ENCODE measurements around the gene PTPRM. TPM values are rescaled to one million over a fixed set of nuclear protein-coding genes. Genes with fewer than 3 reads are reported as not detected.
A peak's percentile ranks its signal among the peaks of the same experiment; 100 is the strongest.

The PTPRM gene
- total and polyA plus RNA-seq, 2 experiments from 2014 or later: 30.9 to 62.8 TPM

GRCh38 chr18:7523772-7524171 is 43.3 kb upstream of the PTPRM start:
- no peak overlapping the region for H3K4me2 ChIP-seq (ENCODE audit: unreplicated experiment)
- WGBS, 2 experiments (ENCODE audit: low coverage in 1 of 2, low lambda C conversion rate in 2 of 2, missing lambda C conversion rate in 2 of 2): 74 to 82% methylated on average over 3 of the region's 3 CpGs
- H3K9me3 ChIP-seq (ENCODE audit: low read depth): no peaks in the 10 kb centered on the region
- no peak overlapping the region for H3K27ac ChIP-seq
- H3K9ac ChIP-seq: no peak overlapping the region
- in situ Hi-C loops (cut with MboI): no loop called here
- no peak for DNase-seq
- no peaks in the 10 kb centered on the region for H3K79me2 ChIP-seq (ENCODE audit: insufficient read depth)
- no peaks in the 10 kb centered on the region; the same call in 1 of the 2 replicates for H3K27me3 ChIP-seq (replicated peaks; ENCODE audit: insufficient read depth)
- H3K9me2 ChIP-seq (ENCODE audit: insufficient read depth): no peaks in the 10 kb centered on the region
- TF ChIP-seq EZH2 (IDR thresholded peaks at IDR 0.05; ENCODE audit: insufficient read depth, poor library complexity, severe bottlenecking): no peak
- no peak for TF ChIP-seq EZH2phosphoT487 (IDR thresholded peaks at IDR 0.05; ENCODE audit: insufficient read depth, low read depth)
- no peak overlapping the region for H2AFZ ChIP-seq
- H3F3A ChIP-seq (ENCODE audit: insufficient read depth): no peaks in the 10 kb centered on the region
- H3K4me1 ChIP-seq (ENCODE audit: insufficient read depth): peaks cover 7% of the 10 kb centered on the region; the same call in 1 of the 2 replicates
- no peak overlapping the region for H3K4me3 ChIP-seq
- H4K20me1 ChIP-seq (ENCODE audit: insufficient read depth): no peaks in the 10 kb centered on the region
- no peaks in the 10 kb centered on the region for H3K36me3 ChIP-seq (ENCODE audit: low read depth)

DNA sequence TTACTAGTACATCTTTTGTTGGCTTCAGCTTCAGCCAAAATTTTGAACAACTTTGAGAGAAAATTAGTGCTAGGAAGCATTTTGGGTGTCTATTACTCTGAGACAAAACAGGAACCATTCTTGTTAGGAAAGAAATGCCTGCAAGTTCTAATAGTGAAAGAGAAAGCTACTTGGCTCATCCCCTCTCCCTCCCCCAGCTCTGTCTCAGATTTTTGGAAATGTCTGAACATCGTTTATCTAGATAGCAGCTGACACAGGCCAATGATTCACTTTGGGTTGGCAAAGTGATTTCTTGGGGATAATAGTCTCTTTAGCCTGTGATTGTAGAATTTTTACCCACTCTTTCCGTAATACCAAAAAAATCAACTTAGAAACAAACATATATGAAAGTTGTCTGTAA is 42.3 kb upstream of the PTPRM start:
- Histone ChIP-seq H3K79me2 (ENCODE audit: insufficient read depth) (no peaks in the 10 kb centered on the region), H3K9me3 (ENCODE audit: low read depth) (no peaks in the 10 kb centered on the region), H3K27ac (no peak overlapping the region), H3K9ac (no peak overlapping the region), H3K9me2 (ENCODE audit: insufficient read depth) (no peaks in the 10 kb centered on the region), H2AFZ (no peak overlapping the region), H3K36me3 (ENCODE audit: low read depth) (no peaks in the 10 kb centered on the region), H3K27me3 (replicated peaks; ENCODE audit: insufficient read depth) (no peaks in the 10 kb centered on the region; the same call in 1 of the 2 replicates), H3K4me1 (ENCODE audit: insufficient read depth) (peaks cover 7% of the 10 kb centered on the region; the same call in 1 of the 2 replicates), H3F3A (ENCODE audit: insufficient read depth) (no peaks in the 10 kb centered on the region), H4K20me1 (ENCODE audit: insufficient read depth) (no peaks in the 10 kb centered on the region), H3K4me2 (ENCODE audit: unreplicated experiment) (no peak overlapping the region), H3K4me3 (no peak overlapping the region)
- WGBS, 2 experiments (ENCODE audit: low coverage in 1 of 2, low lambda C conversion rate in 2 of 2, missing lambda C conversion rate in 2 of 2): 29 to 31% methylated on average over 2 of the region's 2 CpGs
- in situ Hi-C loops (cut with MboI): no loop called here
- DNase-seq: peak; percentile 20
- TF ChIP-seq EZH2phosphoT487 (IDR thresholded peaks at IDR 0.05; ENCODE audit: insufficient read depth, low read depth) (no peak), EZH2 (IDR thresholded peaks at IDR 0.05; ENCODE audit: insufficient read depth, poor library complexity, severe bottlenecking) (no peak)

DNA sequence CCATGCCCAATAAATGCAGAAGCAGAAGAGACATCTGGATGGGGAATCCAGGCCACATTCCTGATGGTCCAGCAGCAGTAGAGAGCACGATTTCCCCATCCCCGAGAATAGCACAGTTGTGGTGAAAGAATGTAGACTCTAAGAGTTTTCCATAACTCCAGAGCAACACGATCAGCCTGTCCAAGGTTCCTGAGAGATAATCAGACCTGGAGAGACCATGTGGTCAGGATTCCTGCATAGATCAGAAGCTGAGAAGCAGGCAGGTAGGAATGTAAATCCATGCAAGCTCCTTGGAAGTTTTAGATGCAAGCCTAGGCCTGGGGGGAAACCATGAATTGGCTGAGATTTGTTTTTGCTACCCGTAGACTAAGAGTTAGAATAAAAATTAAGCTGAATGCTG is 34.2 kb upstream of the PTPRM start:
- in situ Hi-C loops (cut with MboI): no loop called here
- no peaks in the 10 kb centered on the region for H3F3A ChIP-seq (ENCODE audit: insufficient read depth)
- no peak overlapping the region for H3K9ac ChIP-seq
- H3K36me3 ChIP-seq (ENCODE audit: low read depth): no peaks in the 10 kb centered on the region
- no peak overlapping the region for H2AFZ ChIP-seq
- no peak overlapping the region for H3K4me2 ChIP-seq (ENCODE audit: unreplicated experiment)
- H3K4me1 ChIP-seq (ENCODE audit: insufficient read depth): no peaks in the 10 kb centered on the region
- no peaks in the 10 kb centered on the region for H3K79me2 ChIP-seq (ENCODE audit: insufficient read depth)
- no peaks in the 10 kb centered on the region for H3K9me3 ChIP-seq (ENCODE audit: low read depth)
- H4K20me1 ChIP-seq (ENCODE audit: insufficient read depth): no peaks in the 10 kb centered on the region
- DNase-seq: no peak
- H3K27me3 ChIP-seq (replicated peaks; ENCODE audit: insufficient read depth): peaks cover 6% of the 10 kb centered on the region; the same call in 1 of the 2 replicates
- H3K9me2 ChIP-seq (ENCODE audit: insufficient read depth): no peaks in the 10 kb centered on the region
- TF ChIP-seq EZH2 (IDR thresholded peaks at IDR 0.05; ENCODE audit: insufficient read depth, poor library complexity, severe bottlenecking) (no peak), EZH2phosphoT487 (IDR thresholded peaks at IDR 0.05; ENCODE audit: insufficient read depth, low read depth) (no peak)
- no peak overlapping the region for H3K27ac ChIP-seq
- WGBS, 2 experiments (ENCODE audit: low coverage in 1 of 2, low lambda C conversion rate in 2 of 2, missing lambda C conversion rate in 2 of 2): 56 to 76% methylated on average over 4 of the region's 4 CpGs
- H3K4me3 ChIP-seq: no peak overlapping the region

- Histone ChIP-seq H3K9me2 (ENCODE audit: insufficient read depth) (no peaks in the 10 kb centered on the region), H3K79me2 (ENCODE audit: insufficient read depth) (no peaks in the 10 kb centered on the region), H3K36me3 (ENCODE audit: low read depth) (no peaks in the 10 kb centered on the region), H2AFZ (no peak overlapping the region), H3K27me3 (replicated peaks; ENCODE audit: insufficient read depth) (peaks cover 6% of the 10 kb centered on the region; the same call in 1 of the 2 replicates), H3F3A (ENCODE audit: insufficient read depth) (no peaks in the 10 kb centered on the region), H3K9me3 (ENCODE audit: low read depth) (no peaks in the 10 kb centered on the region), H3K4me1 (ENCODE audit: insufficient read depth) (no peaks in the 10 kb centered on the region), H3K9ac (no peak overlapping the region), H3K4me2 (ENCODE audit: unreplicated experiment) (no peak overlapping the region), H3K4me3 (no peak overlapping the region), H3K27ac (no peak overlapping the region), H4K20me1 (ENCODE audit: insufficient read depth) (no peaks in the 10 kb centered on the region)
- no peak for TF ChIP-seq EZH2phosphoT487 (IDR thresholded peaks at IDR 0.05; ENCODE audit: insufficient read depth, low read depth)
- TF ChIP-seq EZH2 (IDR thresholded peaks at IDR 0.05; ENCODE audit: insufficient read depth, poor library complexity, severe bottlenecking): no peak
- 43 to 48% methylated on average over 5 of the region's 5 CpGs for WGBS, 2 experiments (ENCODE audit: low coverage in 1 of 2, low lambda C conversion rate in 2 of 2, missing lambda C conversion rate in 2 of 2)
- in situ Hi-C loops (cut with MboI): no loop called here
- no peak for DNase-seq
Measured at GRCh38 chr18:7535436-7536205, 31.5 kb upstream of the PTPRM start.
